Peyer's patch (tissue), 4 donors: ENCODE measurements around the gene FNBP1L.

Experiments
- CTCF ChIP-seq, 6 experiments: fragments of 450-650 bp in 4 of 6; fragments of 200-600 bp in 2 of 6; sonication (generic) in 1 of 6; IDR thresholded peaks; one replicate each; pipeline ENCODE4 v1.5.1; 2017 to 2019; ENCODE audit warnings: antibody characterized with exemption in 6 of 6, mild to moderate bottlenecking in 3 of 6, moderate library complexity in 1 of 6
- POLR2A ChIP-seq, 2 donors: fragments of 450-650 bp; IDR thresholded peaks; one replicate each; pipeline ENCODE4 v1.5.1; 2017; ENCODE audit warnings: antibody characterized with exemption in 2 of 2, mild to moderate bottlenecking in 2 of 2, moderate library complexity in 2 of 2

GRCh38 chr1:93603601-93604000 lies 155.7 kb downstream of the FNBP1L start:
- no peak for TF ChIP-seq CTCF (IDR thresholded peaks at IDR 0.05)
- no peak for TF ChIP-seq POLR2A (IDR thresholded peaks at IDR 0.05)
